Gastrocnemius medialis (tissue), 4 donors: ENCODE data around the gene DTNB. TPM values are rescaled to one million over a fixed set of nuclear protein-coding genes. Genes with fewer than 3 reads are reported as not detected.
"Not testable (repeated sequence)": the region's sequence is repeated elsewhere in the genome, so short reads cannot be mapped to it uniquely, and the experiment has no call there.

Experiments used
- ATAC-seq, 2 donors: fragments of 150-250 bp; one replicate each; pipeline ENCODE4 v1.9.1; 2016
- DNase-seq, 2 donors: peaks; one replicate each; pipeline ENCODE4 v3.0.0-alpha.2; 2019
- H3K27ac ChIP-seq, 4 donors: fragments of 200-600 bp; sonication (generic); 1 replicate in 1 of 4; 2 replicates in 3 of 4; pipeline ENCODE4 v1.5.1; 2016 to 2018; ENCODE audit warnings: mild to moderate bottlenecking in 2 of 4, moderate library complexity in 1 of 4
- H3K27me3 ChIP-seq, 3 donors: fragments of 200-600 bp; sonication (generic) in 2 of 3; 1 replicate in 1 of 3; 2 replicates in 2 of 3; pipeline versions ENCODE4 v1.5.1 to v1.6.0; 2016 to 2019; ENCODE audit warnings: mild to moderate bottlenecking in 1 of 3, moderate library complexity in 1 of 3
- H3K36me3 ChIP-seq, 2 donors: fragments of 200-600 bp; sonication (generic) in 1 of 2; one replicate each; pipeline ENCODE4 v1.5.1; 2017 to 2018
- H3K4me1 ChIP-seq, 2 donors: fragments of 200-600 bp; sonication (generic) in 1 of 2; one replicate each; pipeline ENCODE4 v1.5.1; 2016 to 2017; ENCODE audit warnings: mild to moderate bottlenecking in 2 of 2
- H3K4me3 ChIP-seq, 4 donors: fragments of 200-600 bp; sonication (generic) in 3 of 4; 1 replicate in 1 of 4; 2 replicates in 3 of 4; pipeline ENCODE4 v1.5.1; 2016 to 2019; ENCODE audit warnings: mild to moderate bottlenecking in 2 of 4
- H3K9me3 ChIP-seq, 3 donors: fragments of 200-600 bp; sonication (generic) in 2 of 3; 1 replicate in 1 of 3; 2 replicates in 2 of 3; pipeline ENCODE4 v1.5.1; 2016 to 2019
- POLR2A ChIP-seq, 2 donors: fragments of 450-650 bp; IDR thresholded peaks; one replicate each; pipeline ENCODE4 v1.6.1; 2017; ENCODE audit warnings: antibody characterized with exemption in 2 of 2, mild to moderate bottlenecking in 2 of 2, moderate library complexity in 2 of 2
- in situ Hi-C, 4 donors: fragments of 200-750 bp; cut with MboI; loops; one replicate each; pipeline versions ENCODE4 v1.15.0 to v1.8.0; 2017; ENCODE audit warnings: low sequenced_read_pairs in 4 of 4
- intact Hi-C: fragments of 100-400 bp; cut with DNase I; formaldehyde crosslinking; loops from one replicate; pipeline ENCODE4 v1.15.1; 2023; ENCODE audit warnings: low total_unique reads
- total RNA-seq, 4 donors: library from RNA; depleted of rRNA; stranded (reverse); fragments of >200 nt; gene quantifications; one replicate each; pipeline versions ENCODE4 v1.1.0 to v1.2.3, GENCODE V29; 2016
- TF ChIP-seq, protein P1 (sequence below), 5 experiments: fragments of 450-650 bp in 3 of 5; fragments of 200-600 bp in 2 of 5; sonication (generic) in 2 of 5; IDR thresholded peaks in 4 of 5; conservative IDR thresholded peaks in 1 of 5; 1 replicate in 4 of 5; 2 replicates in 1 of 5; pipeline ENCODE4 v1.5.1; 2016 to 2019; ENCODE audit warnings: antibody characterized with exemption in 5 of 5, mild to moderate bottlenecking in 3 of 5, moderate library complexity in 3 of 5

Gene DTNB
- total RNA-seq, 4 donors from 2014 or later = 1.0 to 6.6 (median 4.1) TPM

DNA sequence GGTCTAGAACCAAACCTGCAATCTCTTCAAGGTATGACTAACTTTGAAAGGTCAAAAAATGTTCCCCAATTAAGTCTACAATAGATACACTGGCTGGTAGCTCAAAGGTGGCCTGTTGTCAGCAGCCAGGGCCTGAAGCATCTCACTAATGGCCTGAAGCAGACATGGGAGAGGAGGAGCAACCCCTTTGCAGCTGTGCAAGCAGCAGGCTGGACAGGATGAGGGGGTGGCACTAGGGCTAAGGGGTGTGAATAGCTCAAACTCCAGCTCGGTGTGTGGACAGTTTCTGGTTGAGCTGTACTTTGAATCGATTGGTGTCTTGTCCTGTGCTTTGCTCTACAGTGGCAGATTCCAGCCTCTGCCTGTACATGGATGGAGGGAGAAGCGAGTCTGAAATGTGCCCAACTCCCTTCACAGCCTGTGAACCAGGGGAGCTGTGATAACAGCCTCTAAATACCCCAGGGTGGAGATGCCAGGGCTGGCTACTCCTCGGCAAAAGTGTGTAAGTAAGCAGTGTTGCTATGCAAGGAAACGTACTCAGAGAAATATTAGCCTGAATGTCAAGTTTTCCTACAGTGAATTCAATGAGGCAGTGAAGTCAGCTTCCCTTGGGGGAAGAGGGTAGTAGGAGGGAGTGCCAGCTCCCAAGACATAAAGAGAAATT lies 34.7 kb upstream of the DTNB start:
- no peaks in the 10 kb centered on the region for H3K36me3 ChIP-seq
- in situ Hi-C loops = no loop called here
- H3K4me1 ChIP-seq = no peaks in the 10 kb centered on the region
- TF ChIP-seq, protein P1, sequence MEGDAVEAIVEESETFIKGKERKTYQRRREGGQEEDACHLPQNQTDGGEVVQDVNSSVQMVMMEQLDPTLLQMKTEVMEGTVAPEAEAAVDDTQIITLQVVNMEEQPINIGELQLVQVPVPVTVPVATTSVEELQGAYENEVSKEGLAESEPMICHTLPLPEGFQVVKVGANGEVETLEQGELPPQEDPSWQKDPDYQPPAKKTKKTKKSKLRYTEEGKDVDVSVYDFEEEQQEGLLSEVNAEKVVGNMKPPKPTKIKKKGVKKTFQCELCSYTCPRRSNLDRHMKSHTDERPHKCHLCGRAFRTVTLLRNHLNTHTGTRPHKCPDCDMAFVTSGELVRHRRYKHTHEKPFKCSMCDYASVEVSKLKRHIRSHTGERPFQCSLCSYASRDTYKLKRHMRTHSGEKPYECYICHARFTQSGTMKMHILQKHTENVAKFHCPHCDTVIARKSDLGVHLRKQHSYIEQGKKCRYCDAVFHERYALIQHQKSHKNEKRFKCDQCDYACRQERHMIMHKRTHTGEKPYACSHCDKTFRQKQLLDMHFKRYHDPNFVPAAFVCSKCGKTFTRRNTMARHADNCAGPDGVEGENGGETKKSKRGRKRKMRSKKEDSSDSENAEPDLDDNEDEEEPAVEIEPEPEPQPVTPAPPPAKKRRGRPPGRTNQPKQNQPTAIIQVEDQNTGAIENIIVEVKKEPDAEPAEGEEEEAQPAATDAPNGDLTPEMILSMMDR (IDR thresholded peaks at IDR 0.05 in 4 of 5, conservative IDR thresholded peaks at IDR 0.05 in 1 of 5) = no peak
- TF ChIP-seq POLR2A (IDR thresholded peaks at IDR 0.05) = no peak
- no peak for DNase-seq
- ATAC-seq = no peak
- no peak overlapping the region for H3K27ac ChIP-seq
- no peaks in the 10 kb centered on the region for H3K9me3 ChIP-seq
- peaks cover 0 to 7% (median 5%) of the 10 kb centered on the region in 3 donors for H3K27me3 ChIP-seq
- intact Hi-C loops = no loop called here
- no peak overlapping the region for H3K4me3 ChIP-seq

DNA sequence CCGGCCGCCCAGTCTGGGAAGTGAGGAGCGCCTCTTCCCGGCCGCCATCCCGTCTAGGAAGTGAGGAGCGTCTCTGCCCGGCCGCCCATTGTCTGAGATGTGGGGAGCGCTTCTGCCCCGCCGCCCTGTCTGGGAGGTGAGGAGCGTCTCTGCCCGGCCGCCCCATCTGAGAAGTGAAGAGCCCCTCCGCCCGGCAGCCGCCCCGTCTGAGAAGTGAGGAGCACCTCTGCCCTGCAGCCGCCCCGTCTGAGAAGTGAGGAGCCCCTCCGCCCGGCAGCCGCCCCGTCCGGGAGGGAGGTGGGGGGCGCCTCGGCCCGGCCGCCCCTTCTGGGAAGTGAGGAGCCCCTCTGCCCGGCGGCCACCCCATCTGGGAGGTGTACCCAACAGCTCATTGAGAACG lies 32.2 kb upstream of the DTNB start:
- H3K36me3 ChIP-seq, ATAC-seq, in situ Hi-C loops: not testable (repeated sequence)

DNA sequence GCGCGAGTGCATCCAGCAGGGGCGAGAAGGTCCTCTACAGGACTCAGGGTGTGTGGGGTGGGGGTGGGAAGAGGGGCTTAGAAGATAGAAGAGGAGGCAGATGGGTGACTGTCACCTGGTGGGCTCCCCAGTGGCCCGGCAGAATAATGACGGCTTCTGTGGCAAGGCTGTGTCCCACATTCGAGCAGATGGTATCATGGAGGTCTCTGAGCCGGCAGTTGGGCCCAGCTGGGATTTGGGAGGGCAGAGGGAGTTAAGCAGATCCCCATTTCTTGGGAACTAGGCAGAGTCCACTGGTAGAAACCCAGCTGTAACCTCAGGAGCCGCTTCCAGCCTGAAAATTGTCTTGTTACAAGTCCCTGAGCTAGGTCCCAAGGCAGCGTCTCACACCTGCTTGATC lies 28.4 kb upstream of the DTNB start:
- in situ Hi-C loops = no loop called here
- Histone ChIP-seq H3K27ac (no peak overlapping the region), H3K4me1 (no peaks in the 10 kb centered on the region), H3K9me3 (no peaks in the 10 kb centered on the region), H3K27me3 (peaks cover 0 to 3% (median 0%) of the 10 kb centered on the region in 3 donors), H3K4me3 (no peak overlapping the region), H3K36me3 (no peaks in the 10 kb centered on the region)
- intact Hi-C loops = no loop called here
- DNase-seq (no peak), ATAC-seq (no peak)
- no peak for TF ChIP-seq POLR2A (IDR thresholded peaks at IDR 0.05)
- TF ChIP-seq, protein P1 (IDR thresholded peaks at IDR 0.05 in 4 of 5, conservative IDR thresholded peaks at IDR 0.05 in 1 of 5) = no peak

More for the DNA sequence above, 32.2 kb upstream of the DTNB start:
- DNase-seq, intact Hi-C loops, H3K27me3 ChIP-seq, H3K9me3 ChIP-seq, H3K4me3 ChIP-seq, H3K27ac ChIP-seq, H3K4me1 ChIP-seq: not testable (repeated sequence)

DNA sequence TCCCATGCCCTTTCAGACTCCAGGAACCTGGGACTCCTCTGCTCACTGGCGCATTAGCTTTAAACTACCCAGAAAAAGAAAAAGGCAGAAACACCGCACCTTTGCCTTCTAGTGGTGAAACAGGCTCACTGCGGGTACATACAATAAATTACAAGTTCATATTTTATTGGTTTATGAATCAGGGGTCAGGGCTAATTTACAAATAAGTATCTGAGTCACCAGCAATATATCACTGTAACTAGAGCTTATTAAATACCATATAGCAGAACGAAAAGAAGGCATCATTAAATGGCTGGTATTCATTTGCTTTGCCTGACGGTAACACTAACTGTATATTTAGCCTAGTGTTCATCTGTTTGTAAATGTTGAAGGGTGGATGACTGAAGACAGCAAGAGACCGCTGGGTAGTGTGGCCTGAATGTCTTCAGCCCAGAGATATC lies 26.9 kb upstream of the DTNB start:
- no peak for TF ChIP-seq POLR2A (IDR thresholded peaks at IDR 0.05)
- TF ChIP-seq, protein P1 (IDR thresholded peaks at IDR 0.05 in 4 of 5, conservative IDR thresholded peaks at IDR 0.05 in 1 of 5) = peak; percentile 29 to 59 (median 52)
- Histone ChIP-seq H3K27ac (no peak overlapping the region), H3K27me3 (peaks cover 0 to 3% (median 0%) of the 10 kb centered on the region in 3 donors), H3K4me3 (no peak overlapping the region), H3K9me3 (no peaks in the 10 kb centered on the region), H3K4me1 (no peaks in the 10 kb centered on the region), H3K36me3 (no peaks in the 10 kb centered on the region)
- DNase-seq = no peak
- intact Hi-C loops (loop anchor here (1.0 kb wide), 1 partner anchor 93 kb away; no protein-coding TSS in a partner anchor), in situ Hi-C loops (no loop called here)
- ATAC-seq = no peak

DNA sequence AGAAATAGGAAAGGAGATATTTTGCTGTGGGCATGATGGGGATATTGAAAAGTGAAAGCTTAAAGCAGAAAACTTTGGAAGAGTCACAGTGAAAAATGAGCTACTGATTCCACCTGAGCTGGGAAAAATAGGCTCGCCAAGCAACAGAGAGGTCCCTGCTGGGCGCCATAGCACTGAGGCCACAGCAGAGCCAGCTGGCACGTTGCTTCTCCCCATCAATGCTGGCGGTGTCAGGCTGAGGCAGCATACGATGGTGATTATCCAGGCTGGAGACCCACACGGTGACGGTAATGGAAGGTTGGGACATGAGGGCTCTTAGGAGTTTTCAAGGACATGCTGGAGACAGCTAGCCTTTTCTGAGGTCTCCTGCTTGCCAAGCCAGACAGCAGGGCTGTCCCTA lies 25.8 kb upstream of the DTNB start:
- ATAC-seq (no peak), DNase-seq (no peak)
- Histone ChIP-seq H3K36me3 (no peaks in the 10 kb centered on the region), H3K9me3 (no peaks in the 10 kb centered on the region), H3K4me3 (no peak overlapping the region), H3K4me1 (no peaks in the 10 kb centered on the region), H3K27me3 (peaks cover 0 to 3% (median 0%) of the 10 kb centered on the region in 3 donors), H3K27ac (no peak overlapping the region)
- in situ Hi-C loops = no loop called here
- intact Hi-C loops = no loop called here
- TF ChIP-seq, protein P1 (IDR thresholded peaks at IDR 0.05 in 4 of 5, conservative IDR thresholded peaks at IDR 0.05 in 1 of 5) = no peak
- TF ChIP-seq POLR2A (IDR thresholded peaks at IDR 0.05) = no peak
